Measurements from ENCODE around the gene GCKR. TPM values are rescaled to one million over a fixed set of nuclear protein-coding genes. Genes with fewer than 3 reads are reported as not detected.
A peak's percentile ranks its signal among the peaks of the same experiment; 100 is the strongest.

GCKR gene
- total and polyA plus RNA-seq, 2 of the 13 experiments (the other 11 are each of a cell fraction or from before 2014, with no cell fraction given) = 15.2 to 48.3 TPM

GRCh38 chr2:27518113-27518781 is 21.6 kb downstream of the GCKR start (continued):
- TF ChIP-seq POGK (CRISPR knock-in tag; conservative IDR thresholded peaks at IDR 0.05) = no peak
- TF ChIP-seq ARNTL (CRISPR knock-in tag; IDR thresholded peaks at IDR 0.05) = 0 out of 2 replicates have a peak, but pooled peaks have one; percentile 16
- TF ChIP-seq ZNF577 (CRISPR knock-in tag; IDR thresholded peaks at IDR 0.05; ENCODE audit: borderline replicate concordance, low read depth) = no peak
- TF ChIP-seq DBP (CRISPR knock-in tag; IDR thresholded peaks at IDR 0.05; ENCODE audit: not compliant biosample characterization) = no peak
- TF ChIP-seq YEATS2 (CRISPR knock-in tag; IDR thresholded peaks at IDR 0.05; ENCODE audit: borderline replicate concordance) = no peak
- no peak for TF ChIP-seq ZNF441 (CRISPR knock-in tag; IDR thresholded peaks at IDR 0.05; ENCODE audit: borderline replicate concordance)
- TF ChIP-seq TRIM22 (IDR thresholded peaks at IDR 0.05) = no peak
- TF ChIP-seq PCBP1 (IDR thresholded peaks at IDR 0.05; ENCODE audit: borderline replicate concordance, low read depth, low read length) = no peak
- TF ChIP-seq ZNF331 (CRISPR knock-in tag; IDR thresholded peaks at IDR 0.05) = no peak
- TF ChIP-seq CENPT (CRISPR knock-in tag; IDR thresholded peaks at IDR 0.05; ENCODE audit: low read depth) = no peak
- TF ChIP-seq SNAPC5 (CRISPR knock-in tag; IDR thresholded peaks at IDR 0.05; ENCODE audit: borderline replicate concordance) = no peak
- TF ChIP-seq HIVEP1 (CRISPR knock-in tag; IDR thresholded peaks at IDR 0.05) = peak; percentile 28; the same call in 1 of the 2 replicates
- no peak for TF ChIP-seq PREB (CRISPR knock-in tag; IDR thresholded peaks at IDR 0.05)
- TF ChIP-seq GTF3A (CRISPR knock-in tag; conservative IDR thresholded peaks at IDR 0.05) = no peak
- no peak for TF ChIP-seq RNF219 (CRISPR knock-in tag; IDR thresholded peaks at IDR 0.05)
- no peak for TF ChIP-seq ERF (CRISPR knock-in tag; IDR thresholded peaks at IDR 0.05)
- no peak for TF ChIP-seq IRF1 (CRISPR knock-in tag; IDR thresholded peaks at IDR 0.05; ENCODE audit: low read depth)
- TF ChIP-seq ZNF781 (CRISPR knock-in tag; IDR thresholded peaks at IDR 0.05; ENCODE audit: borderline replicate concordance, not compliant biosample characterization) = no peak
- no peak for TF ChIP-seq MZF1 (CRISPR knock-in tag; IDR thresholded peaks at IDR 0.05; ENCODE audit: borderline replicate concordance)

Data from HepG2 (cell line).